HEK293T (cell line): Measurements from ENCODE around the gene EPHA4.

Source experiments
- BHLHE40 ChIP-seq: fragments of 450-650 bp; IDR thresholded peaks from 2 replicates; pipeline ENCODE4 v1.6.1; 2016; ENCODE audit warnings: mild to moderate bottlenecking, moderate library complexity, borderline replicate concordance
- CTBP1 ChIP-seq: fragments of 450-650 bp; IDR thresholded peaks from 2 replicates; pipeline ENCODE4 v1.6.1; 2016; ENCODE audit warnings: borderline replicate concordance
- ELF4 ChIP-seq: fragments of 450-650 bp; IDR thresholded peaks from 2 replicates; pipeline ENCODE4 v1.6.1; 2017; ENCODE audit warnings: antibody characterized with exemption
- FOXA1 ChIP-seq: fragments of 450-650 bp; IDR thresholded peaks from 2 replicates; pipeline ENCODE4 v1.6.1; 2016; ENCODE audit warnings: mild to moderate bottlenecking
- FOXK2 ChIP-seq: fragments of 450-650 bp; IDR thresholded peaks from 2 replicates; pipeline ENCODE4 v1.6.1; 2016; ENCODE audit warnings: mild to moderate bottlenecking
- FOXM1 ChIP-seq: fragments of 450-650 bp; IDR thresholded peaks from 2 replicates; pipeline ENCODE4 v1.6.1; 2017; ENCODE audit warnings: mild to moderate bottlenecking, borderline replicate concordance
- HDGF ChIP-seq: fragments of 450-650 bp; IDR thresholded peaks from 2 replicates; pipeline ENCODE4 v1.6.1; 2017; ENCODE audit warnings: antibody characterized with exemption, borderline replicate concordance
- LEF1 ChIP-seq: fragments of 450-650 bp; IDR thresholded peaks from 2 replicates; pipeline ENCODE4 v1.6.1; 2017; ENCODE audit warnings: mild to moderate bottlenecking, borderline replicate concordance
- NFRKB ChIP-seq: fragments of 450-650 bp; IDR thresholded peaks from 2 replicates; pipeline ENCODE4 v1.6.1; 2016; ENCODE audit warnings: mild to moderate bottlenecking, moderate library complexity
- SP1 ChIP-seq: fragments of 450-650 bp; IDR thresholded peaks from 2 replicates; pipeline ENCODE4 v1.6.1; 2017
- SUZ12 ChIP-seq: fragments of 450-650 bp; IDR thresholded peaks from 2 replicates; pipeline ENCODE4 v1.6.1; 2016; ENCODE audit warnings: mild to moderate bottlenecking
- TARDBP ChIP-seq: fragments of 450-650 bp; IDR thresholded peaks from 2 replicates; pipeline ENCODE4 v1.6.1; 2016
- ZNF384 ChIP-seq: fragments of 450-650 bp; IDR thresholded peaks from 2 replicates; pipeline ENCODE4 v1.6.1; 2016
- TF ChIP-seq, protein P1 (sequence below): fragments of 450-650 bp; IDR thresholded peaks from 2 replicates; pipeline ENCODE4 v1.6.1; 2016

DNA sequence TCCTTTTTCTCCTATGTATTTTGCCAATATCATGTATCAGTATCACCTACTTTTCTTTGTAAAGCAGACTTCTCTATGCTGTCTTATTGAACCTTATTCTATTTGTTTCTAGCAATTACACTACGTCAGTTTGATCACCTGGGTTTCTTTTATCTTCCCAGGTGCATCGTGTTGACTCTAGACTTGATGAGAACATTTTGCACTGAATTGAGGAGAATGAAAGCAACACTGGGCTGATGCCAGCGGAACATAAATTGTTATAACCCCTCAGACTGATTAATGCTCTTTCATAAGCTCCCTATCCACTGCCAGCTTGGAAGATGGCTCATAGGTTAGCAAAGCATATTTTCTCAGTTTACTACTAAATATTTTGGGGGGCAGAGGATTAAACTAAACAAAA lies 140.6 kb downstream of the EPHA4 start:
- TF ChIP-seq SP1, result no peak
- no peak for TF ChIP-seq ELF4
- TF ChIP-seq CTBP1, result no peak
- TF ChIP-seq FOXM1, result no peak
- no peak for TF ChIP-seq FOXK2
- TF ChIP-seq NFRKB, result no peak
- no peak for TF ChIP-seq LEF1
- no peak for TF ChIP-seq SUZ12
- no peak for TF ChIP-seq TARDBP
- TF ChIP-seq BHLHE40, result no peak
- no peak for TF ChIP-seq FOXA1
- no peak for TF ChIP-seq HDGF
- TF ChIP-seq, protein P1, sequence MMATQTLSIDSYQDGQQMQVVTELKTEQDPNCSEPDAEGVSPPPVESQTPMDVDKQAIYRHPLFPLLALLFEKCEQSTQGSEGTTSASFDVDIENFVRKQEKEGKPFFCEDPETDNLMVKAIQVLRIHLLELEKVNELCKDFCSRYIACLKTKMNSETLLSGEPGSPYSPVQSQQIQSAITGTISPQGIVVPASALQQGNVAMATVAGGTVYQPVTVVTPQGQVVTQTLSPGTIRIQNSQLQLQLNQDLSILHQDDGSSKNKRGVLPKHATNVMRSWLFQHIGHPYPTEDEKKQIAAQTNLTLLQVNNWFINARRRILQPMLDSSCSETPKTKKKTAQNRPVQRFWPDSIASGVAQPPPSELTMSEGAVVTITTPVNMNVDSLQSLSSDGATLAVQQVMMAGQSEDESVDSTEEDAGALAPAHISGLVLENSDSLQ, result no peak
- no peak for TF ChIP-seq ZNF384
